GM12892 (cell line): ENCODE data around the gene TSPAN10.

Experiments used
- POLR2A ChIP-seq: IDR thresholded peaks from 2 replicates; pipeline ENCODE4 v1.6.1; 2011; ENCODE audit warnings: low read depth, low read length, control low read depth
- POLR2AphosphoS5 ChIP-seq: IDR thresholded peaks from 2 replicates; pipeline ENCODE4 v1.6.1; 2011; ENCODE audit warnings: low read depth, low read length, control low read depth
- TAF1 ChIP-seq: IDR thresholded peaks from 2 replicates; pipeline ENCODE4 v1.6.1; 2011; ENCODE audit warnings: low read depth, mild to moderate bottlenecking, control low read depth, low read length, borderline replicate concordance

GRCh38 chr17:81635431-81635830 lies 1.6 kb upstream of the TSPAN10 start:
- TF ChIP-seq POLR2AphosphoS5 (no peak), POLR2A (no peak), TAF1 (no peak)
